IMR-90 (cell line): ENCODE results near the gene ZNF593.

Experiments used
- BHLHE40 ChIP-seq: fragments of 150-350 bp; IDR thresholded peaks from 2 replicates; pipeline ENCODE4 v1.6.1; 2016; ENCODE audit warnings: mild to moderate bottlenecking, low read depth, low read length
- CHD1 ChIP-seq: IDR thresholded peaks from 2 replicates; pipeline ENCODE4 v1.6.1; 2012; ENCODE audit warnings: low read depth, low read length, improper control_type of control experiment
- MAFK ChIP-seq: IDR thresholded peaks from 2 replicates; pipeline ENCODE4 v1.6.1; 2012; ENCODE audit warnings: low read depth, low read length, improper control_type of control experiment
- RAD21 ChIP-seq: IDR thresholded peaks from 2 replicates; pipeline ENCODE4 v1.6.1; 2012; ENCODE audit warnings: low read length, improper control_type of control experiment
- RFX5 ChIP-seq: IDR thresholded peaks from 2 replicates; pipeline ENCODE4 v1.8.0; 2012; ENCODE audit warnings: low read depth, mild to moderate bottlenecking, low read length, moderate library complexity
- TF ChIP-seq, protein P1 (sequence below): conservative IDR thresholded peaks from 2 replicates; pipeline ENCODE4 v1.5.1; 2012; ENCODE audit warnings: mild to moderate bottlenecking, low read depth, low read length, improper control_type of control experiment

GRCh38 chr1:26121854-26122773 lies 47.6 kb upstream of the ZNF593 start:
- TF ChIP-seq, protein P1, sequence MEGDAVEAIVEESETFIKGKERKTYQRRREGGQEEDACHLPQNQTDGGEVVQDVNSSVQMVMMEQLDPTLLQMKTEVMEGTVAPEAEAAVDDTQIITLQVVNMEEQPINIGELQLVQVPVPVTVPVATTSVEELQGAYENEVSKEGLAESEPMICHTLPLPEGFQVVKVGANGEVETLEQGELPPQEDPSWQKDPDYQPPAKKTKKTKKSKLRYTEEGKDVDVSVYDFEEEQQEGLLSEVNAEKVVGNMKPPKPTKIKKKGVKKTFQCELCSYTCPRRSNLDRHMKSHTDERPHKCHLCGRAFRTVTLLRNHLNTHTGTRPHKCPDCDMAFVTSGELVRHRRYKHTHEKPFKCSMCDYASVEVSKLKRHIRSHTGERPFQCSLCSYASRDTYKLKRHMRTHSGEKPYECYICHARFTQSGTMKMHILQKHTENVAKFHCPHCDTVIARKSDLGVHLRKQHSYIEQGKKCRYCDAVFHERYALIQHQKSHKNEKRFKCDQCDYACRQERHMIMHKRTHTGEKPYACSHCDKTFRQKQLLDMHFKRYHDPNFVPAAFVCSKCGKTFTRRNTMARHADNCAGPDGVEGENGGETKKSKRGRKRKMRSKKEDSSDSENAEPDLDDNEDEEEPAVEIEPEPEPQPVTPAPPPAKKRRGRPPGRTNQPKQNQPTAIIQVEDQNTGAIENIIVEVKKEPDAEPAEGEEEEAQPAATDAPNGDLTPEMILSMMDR: no peak
- TF ChIP-seq BHLHE40 (no peak), CHD1 (no peak), RFX5 (no peak), MAFK (no peak), RAD21 (no peak)
